GM12864 (cell line): ENCODE measurements around the gene DSCAM.

ENCODE experiments used
- DNase-seq: peaks from one replicate; pipeline ENCODE4 v3.0.0-alpha.2; 2011; ENCODE audit warnings: low read depth
- H3K4me3 ChIP-seq: 2 replicates; pipeline ENCODE4 v1.5.1; 2011; ENCODE audit warnings: mild to moderate bottlenecking, low read depth, low read length, control low read depth
- TF ChIP-seq, protein P1 (sequence below): IDR thresholded peaks from 2 replicates; pipeline ENCODE4 v1.5.1; 2011; ENCODE audit warnings: low read depth, mild to moderate bottlenecking, moderate library complexity, low read length, control low read depth, inconsistent platforms; ENCODE audit errors: missing control alignments

The DSCAM gene

GRCh38 chr21:40158366-40158765 lies 688.6 kb downstream of the DSCAM start:
- TF ChIP-seq, protein P1, sequence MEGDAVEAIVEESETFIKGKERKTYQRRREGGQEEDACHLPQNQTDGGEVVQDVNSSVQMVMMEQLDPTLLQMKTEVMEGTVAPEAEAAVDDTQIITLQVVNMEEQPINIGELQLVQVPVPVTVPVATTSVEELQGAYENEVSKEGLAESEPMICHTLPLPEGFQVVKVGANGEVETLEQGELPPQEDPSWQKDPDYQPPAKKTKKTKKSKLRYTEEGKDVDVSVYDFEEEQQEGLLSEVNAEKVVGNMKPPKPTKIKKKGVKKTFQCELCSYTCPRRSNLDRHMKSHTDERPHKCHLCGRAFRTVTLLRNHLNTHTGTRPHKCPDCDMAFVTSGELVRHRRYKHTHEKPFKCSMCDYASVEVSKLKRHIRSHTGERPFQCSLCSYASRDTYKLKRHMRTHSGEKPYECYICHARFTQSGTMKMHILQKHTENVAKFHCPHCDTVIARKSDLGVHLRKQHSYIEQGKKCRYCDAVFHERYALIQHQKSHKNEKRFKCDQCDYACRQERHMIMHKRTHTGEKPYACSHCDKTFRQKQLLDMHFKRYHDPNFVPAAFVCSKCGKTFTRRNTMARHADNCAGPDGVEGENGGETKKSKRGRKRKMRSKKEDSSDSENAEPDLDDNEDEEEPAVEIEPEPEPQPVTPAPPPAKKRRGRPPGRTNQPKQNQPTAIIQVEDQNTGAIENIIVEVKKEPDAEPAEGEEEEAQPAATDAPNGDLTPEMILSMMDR, result no peak

DNA sequence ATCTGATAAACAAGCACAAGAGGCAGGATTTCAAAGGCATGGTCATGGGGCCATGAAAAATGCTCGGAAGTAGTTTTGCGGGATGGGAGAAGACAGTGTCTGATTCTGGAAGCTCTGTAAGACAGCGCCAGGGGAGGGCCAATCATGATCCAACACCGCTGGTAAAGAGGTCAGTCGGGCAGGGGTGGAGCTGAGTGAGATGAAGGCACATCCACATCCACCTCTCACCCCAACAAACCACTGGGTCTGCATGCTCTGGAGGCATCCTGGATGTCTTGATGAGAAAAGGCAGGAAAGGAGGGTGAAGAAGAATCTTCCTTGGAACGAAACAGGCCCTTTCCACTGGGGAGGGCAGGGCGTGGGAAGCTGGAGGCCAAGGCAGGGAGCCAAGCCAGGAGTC lies 691.4 kb downstream of the DSCAM start:
- no peak overlapping the region for H3K4me3 ChIP-seq
- no peak for DNase-seq
- TF ChIP-seq, protein P1, result no peak

More at GRCh38 chr21:40158366-40158765, 688.6 kb downstream of the DSCAM start:
- no peak overlapping the region for H3K4me3 ChIP-seq
- no peak for DNase-seq

DNA sequence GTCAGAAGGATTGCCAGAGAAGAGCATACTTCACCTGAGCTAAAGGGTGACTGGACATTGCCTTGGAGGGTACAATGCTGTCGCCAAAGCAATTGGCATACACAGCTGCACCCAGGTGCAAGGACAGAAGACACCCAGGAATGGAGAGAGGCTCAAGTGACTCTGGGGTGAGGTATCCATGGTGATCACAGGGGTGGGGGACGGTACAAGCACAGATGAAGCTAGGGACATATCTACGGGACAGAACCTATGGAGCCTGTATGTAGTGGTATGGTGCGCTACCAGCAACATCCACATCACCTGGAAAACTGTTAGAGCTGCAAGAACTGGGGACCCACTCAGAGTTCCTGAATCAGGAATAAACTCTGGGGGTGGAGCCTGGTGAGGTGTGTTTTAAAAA lies 693.6 kb downstream of the DSCAM start:
- DNase-seq, result no peak
- no peak overlapping the region for H3K4me3 ChIP-seq
- TF ChIP-seq, protein P1, result no peak

DNA sequence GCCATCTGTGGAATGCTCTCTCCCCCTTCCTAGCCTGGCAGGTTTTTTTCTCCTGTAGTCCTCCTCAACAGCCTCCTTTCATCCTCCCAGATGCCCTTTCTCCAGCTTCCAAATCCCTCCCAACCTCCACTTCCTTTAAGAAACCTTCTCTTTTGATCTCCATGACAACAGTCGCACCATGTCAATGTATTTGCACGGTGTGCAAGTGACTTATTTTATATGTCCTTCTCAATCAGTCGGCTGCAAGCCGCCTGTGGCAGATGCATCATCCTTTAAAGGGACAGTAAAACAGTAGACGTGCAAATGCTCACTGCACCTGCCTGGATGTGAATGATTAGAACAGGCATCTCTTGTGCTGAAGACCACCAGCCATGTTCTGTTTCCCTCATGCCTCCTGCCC lies 694.5 kb downstream of the DSCAM start:
- no peak for DNase-seq
- H3K4me3 ChIP-seq, result no peak overlapping the region
- TF ChIP-seq, protein P1, result no peak

- no peak for DNase-seq
- no peak overlapping the region for H3K4me3 ChIP-seq
- TF ChIP-seq, protein P1, result no peak
Measured at GRCh38 chr21:40151611-40152010, 695.3 kb downstream of the DSCAM start.

- H3K4me3 ChIP-seq, result no peak overlapping the region
- TF ChIP-seq, protein P1, result no peak
- DNase-seq, result no peak
Measured at GRCh38 chr21:40146216-40146837, 700.6 kb downstream of the DSCAM start.

DNA sequence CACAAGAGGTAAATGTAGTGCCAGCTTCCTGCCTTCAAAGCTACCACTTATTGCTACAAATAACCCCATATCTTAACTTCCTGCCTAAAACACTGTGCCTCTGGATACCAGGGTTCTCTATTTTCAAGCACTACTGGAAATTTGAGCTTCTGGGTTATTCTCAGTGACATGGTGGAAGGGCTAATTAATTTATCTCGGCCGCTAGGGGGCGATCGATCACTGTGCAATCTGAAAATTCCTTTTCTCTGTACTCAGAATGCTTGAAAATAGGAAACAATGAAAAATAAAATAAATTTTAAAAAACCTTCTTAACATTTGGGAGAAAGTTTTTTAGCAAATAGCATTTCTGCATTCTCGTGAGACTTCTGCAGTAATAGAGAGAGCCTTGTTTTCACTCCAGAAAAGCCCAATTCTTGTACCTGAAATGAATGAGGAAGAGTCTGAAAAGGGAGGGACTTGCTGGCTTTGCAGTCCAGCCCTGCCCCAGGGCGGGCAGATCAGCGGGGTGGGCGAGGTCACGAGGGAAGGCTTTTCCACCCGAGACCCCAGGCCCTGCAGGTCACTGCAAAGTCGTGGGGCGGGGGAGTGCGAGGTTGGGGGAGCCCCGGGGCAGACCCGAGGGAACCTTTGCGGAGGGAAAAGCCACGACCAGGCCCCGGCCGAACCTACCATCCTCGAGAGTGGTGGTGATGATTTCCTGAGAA lies 703.0 kb downstream of the DSCAM start:
- TF ChIP-seq, protein P1, result peak; percentile 38
- H3K4me3 ChIP-seq, result no peak overlapping the region
- DNase-seq, result no peak
